MM.1S (cell line): ENCODE data around the gene PRRG2.

Source experiments
- DNase-seq: peaks from one replicate; pipeline ENCODE4 v3.0.0-alpha.2; 2015
- H2AFZ ChIP-seq: fragments of 300-600 bp; sonication (generic); 2 replicates; pipeline ENCODE4 v1.6.0; 2016; ENCODE audit warnings: antibody characterized with exemption, low read length
- H3F3A ChIP-seq: fragments of 300-600 bp; sonication (generic); 2 replicates; pipeline ENCODE4 v1.6.1; 2016; ENCODE audit warnings: mild to moderate bottlenecking, antibody characterized with exemption, low read length, moderate library complexity, mixed read lengths; ENCODE audit not compliant: insufficient read depth
- H3K27ac ChIP-seq: fragments of 300-600 bp; sonication (generic); 2 replicates; pipeline ENCODE4 v1.5.1; 2016; ENCODE audit warnings: mild to moderate bottlenecking, low read length
- H3K27me3 ChIP-seq: fragments of 300-600 bp; sonication (generic); replicated peaks from 2 replicates; pipeline ENCODE4 v1.6.0; 2016; ENCODE audit warnings: low read length; ENCODE audit not compliant: insufficient read depth
- H3K36me3 ChIP-seq: fragments of 300-600 bp; sonication (generic); replicated peaks from 2 replicates; pipeline ENCODE4 v1.6.1; 2016; ENCODE audit warnings: mild to moderate bottlenecking, low read length, mixed read lengths; ENCODE audit not compliant: insufficient read depth
- H3K4me1 ChIP-seq: fragments of 300-600 bp; sonication (generic); 2 replicates; pipeline ENCODE4 v1.6.1; 2016; ENCODE audit warnings: low read length, mixed read lengths
- H3K4me2 ChIP-seq: fragments of 300-600 bp; sonication (generic); 2 replicates; pipeline ENCODE4 v1.6.0; 2016; ENCODE audit warnings: low read depth, low read length
- H3K4me3 ChIP-seq: fragments of 300-600 bp; sonication (generic); 2 replicates; pipeline ENCODE4 v1.5.1; 2016; ENCODE audit warnings: low read length, mixed read lengths
- H3K79me2 ChIP-seq: fragments of 300-600 bp; sonication (generic); 2 replicates; pipeline ENCODE4 v1.6.1; 2016; ENCODE audit warnings: mixed run types, low read length, mixed read lengths
- H3K9ac ChIP-seq: fragments of 300-600 bp; sonication (generic); 2 replicates; pipeline ENCODE4 v1.6.1; 2016; ENCODE audit warnings: low read length, mixed read lengths
- H3K9me2 ChIP-seq: fragments of 300-600 bp; sonication (generic); replicated peaks from 2 replicates; pipeline ENCODE4 v1.6.1; 2016; ENCODE audit warnings: mild to moderate bottlenecking, low read length, mixed read lengths; ENCODE audit not compliant: insufficient read depth
- H3K9me3 ChIP-seq: fragments of 300-600 bp; sonication (generic); replicated peaks from 2 replicates; pipeline ENCODE4 v1.6.1; 2016; ENCODE audit warnings: mild to moderate bottlenecking, low read length, mixed read lengths; ENCODE audit not compliant: insufficient read depth
- H4K20me1 ChIP-seq: fragments of 300-600 bp; sonication (generic); 2 replicates; pipeline ENCODE4 v1.6.1; 2016; ENCODE audit warnings: mild to moderate bottlenecking, low read length, moderate library complexity, mixed read lengths; ENCODE audit not compliant: insufficient read depth
- CTCF ChIP-seq: fragments of 300-600 bp; sonication (generic); IDR thresholded peaks from 2 replicates; pipeline ENCODE4 v1.5.1; 2016; ENCODE audit warnings: antibody characterized with exemption, low read length, mixed read lengths
- EZH2 ChIP-seq: fragments of 300-600 bp; sonication (generic); optimal IDR thresholded peaks from 2 replicates; pipeline ENCODE3; 2017; ENCODE audit warnings: low read depth, mild to moderate bottlenecking, antibody characterized with exemption, low read length, mixed read lengths
- EZH2phosphoT487 ChIP-seq: fragments of 300-600 bp; sonication (generic); IDR thresholded peaks from 2 replicates; pipeline ENCODE4 v1.6.1; 2018; ENCODE audit warnings: antibody characterized with exemption, low read length

PRRG2 gene

GRCh38 chr19:49551531-49551930 is 29.6 kb upstream of the PRRG2 start:
- Histone ChIP-seq H3K27ac (no peak overlapping the region), H2AFZ (no peak overlapping the region), H3K9me2 (no peaks in the 10 kb centered on the region), H3K9ac (no peak overlapping the region), H3K4me3 (no peak overlapping the region), H4K20me1 (no peaks in the 10 kb centered on the region), H3K4me2 (no peak overlapping the region), H3K36me3 (no peaks in the 10 kb centered on the region), H3K79me2 (no peaks in the 10 kb centered on the region), H3F3A (no peaks in the 10 kb centered on the region), H3K27me3 (no peaks in the 10 kb centered on the region), H3K9me3 (no peaks in the 10 kb centered on the region), H3K4me1 (no peaks in the 10 kb centered on the region)
- DNase-seq = no peak
- TF ChIP-seq EZH2 = no peak
- no peak for TF ChIP-seq CTCF
- no peak for TF ChIP-seq EZH2phosphoT487

GRCh38 chr19:49552749-49553148 is 28.4 kb upstream of the PRRG2 start:
- Histone ChIP-seq H3K9me2 (no peaks in the 10 kb centered on the region), H3K4me3 (no peak overlapping the region), H3K4me1 (no peaks in the 10 kb centered on the region), H3K27me3 (no peaks in the 10 kb centered on the region), H3K4me2 (no peak overlapping the region), H3K9me3 (no peaks in the 10 kb centered on the region), H4K20me1 (no peaks in the 10 kb centered on the region), H3K27ac (no peak overlapping the region), H3F3A (no peaks in the 10 kb centered on the region), H3K79me2 (no peaks in the 10 kb centered on the region), H3K9ac (no peak overlapping the region), H3K36me3 (no peaks in the 10 kb centered on the region), H2AFZ (no peak overlapping the region)
- TF ChIP-seq EZH2 (no peak), EZH2phosphoT487 (no peak), CTCF (no peak)
- DNase-seq = no peak

- Histone ChIP-seq H3K9me2 (no peaks in the 10 kb centered on the region), H3K4me2 (no peak overlapping the region), H3F3A (no peaks in the 10 kb centered on the region), H3K36me3 (no peaks in the 10 kb centered on the region), H4K20me1 (no peaks in the 10 kb centered on the region), H3K9me3 (no peaks in the 10 kb centered on the region), H3K4me1 (no peaks in the 10 kb centered on the region), H3K4me3 (no peak overlapping the region), H3K79me2 (no peaks in the 10 kb centered on the region), H3K27me3 (no peaks in the 10 kb centered on the region), H3K9ac (no peak overlapping the region), H3K27ac (no peak overlapping the region), H2AFZ (no peak overlapping the region)
- no peak for DNase-seq
- TF ChIP-seq EZH2phosphoT487 (no peak), EZH2 (no peak), CTCF (no peak)
Observed at GRCh38 chr19:49553451-49554271, 27.5 kb upstream of the PRRG2 start.
